HG03064 (cell line): Measurements from ENCODE around the gene PPP1R1C.

Experiments used
- ATAC-seq: cut with Tn5 transposase; IDR thresholded peaks from one replicate; pipeline ENCODE4 v1.9.1; 2021; ENCODE audit warnings: low read depth; ENCODE audit not compliant: unreplicated experiment

PPP1R1C gene

GRCh38 chr2:182058056-182058455 is 72.4 kb downstream of the PPP1R1C start:
- no peak for ATAC-seq

DNA sequence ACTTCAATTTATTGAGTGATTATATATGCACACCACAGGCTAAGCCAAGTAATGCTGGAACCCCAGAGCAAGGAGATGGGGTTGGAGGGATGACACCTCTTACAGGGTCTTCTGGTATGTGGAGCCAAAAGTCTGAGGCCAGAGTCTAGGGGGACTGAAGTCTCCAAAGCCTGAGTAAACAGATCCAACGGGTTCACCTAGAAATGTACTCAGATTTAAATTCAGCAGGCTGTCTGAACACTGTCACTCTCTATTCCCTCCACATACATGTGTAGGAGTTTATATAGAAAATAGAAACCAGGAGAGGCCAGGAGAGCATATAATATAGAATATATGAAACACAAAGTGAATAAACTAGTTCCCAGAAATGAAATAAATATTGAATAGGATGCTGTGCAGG is 76.1 kb downstream of the PPP1R1C start:
- no peak for ATAC-seq

GRCh38 chr2:182062329-182062972 is 76.8 kb downstream of the PPP1R1C start:
- ATAC-seq, result no peak

- no peak for ATAC-seq
Measured at GRCh38 chr2:182064019-182064778, 78.5 kb downstream of the PPP1R1C start.

DNA sequence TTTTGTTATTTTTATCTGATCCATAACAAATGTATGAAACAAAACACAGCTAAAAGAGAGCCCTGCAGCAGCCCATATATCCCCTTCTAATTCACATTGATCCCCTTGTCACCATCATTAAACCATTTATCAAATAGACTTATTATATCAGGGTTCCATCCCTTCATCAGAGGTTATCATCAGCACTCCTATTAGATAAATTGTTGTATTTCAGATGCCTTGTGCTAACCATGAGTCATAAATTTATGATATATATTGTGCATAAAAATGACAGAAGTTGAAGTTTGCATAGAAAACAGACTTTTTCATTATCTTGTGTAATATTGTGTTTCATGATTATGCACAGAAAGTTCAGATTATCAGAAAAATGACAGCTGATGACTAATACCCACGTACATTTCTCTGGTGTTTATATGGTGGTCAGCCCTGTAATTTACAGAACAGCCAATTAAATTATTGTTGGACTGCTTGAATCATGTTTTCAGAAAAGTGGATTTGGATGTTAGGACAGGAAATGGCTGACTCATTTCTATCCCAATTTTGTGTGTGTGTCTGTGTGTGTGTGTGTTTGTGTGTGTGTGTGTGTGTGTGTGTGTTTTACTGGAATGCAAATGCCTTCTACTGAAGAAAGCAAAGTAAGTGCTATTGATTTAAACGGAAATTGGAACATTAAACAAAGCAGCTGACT is 80.9 kb downstream of the PPP1R1C start:
- no peak for ATAC-seq

GRCh38 chr2:182067393-182067792 is 81.7 kb downstream of the PPP1R1C start:
- no peak for ATAC-seq

DNA sequence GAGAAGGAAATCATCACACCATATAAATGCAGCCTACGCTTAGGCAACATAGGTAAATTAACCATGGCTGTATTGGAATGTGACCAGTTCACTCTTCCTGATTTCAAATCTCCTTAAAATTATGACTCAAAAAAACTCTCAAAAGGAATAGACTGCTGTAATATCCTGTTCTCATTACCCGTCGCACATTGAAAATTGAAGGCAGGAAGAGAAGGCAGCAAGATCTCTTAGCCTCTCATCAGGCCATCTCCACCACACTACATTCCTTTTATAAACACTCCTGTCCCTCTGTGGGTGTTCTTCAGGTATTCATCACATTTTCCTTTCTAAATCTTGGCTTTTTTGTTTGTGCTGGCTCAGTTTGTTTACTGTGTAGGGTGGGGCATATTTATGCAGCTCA is 83.2 kb downstream of the PPP1R1C start:
- ATAC-seq, result no peak

GRCh38 chr2:182069416-182069815 is 83.8 kb downstream of the PPP1R1C start:
- ATAC-seq, result no peak

- no peak for ATAC-seq
Measured at GRCh38 chr2:182069908-182070307, 84.3 kb downstream of the PPP1R1C start.

GRCh38 chr2:182070736-182071135 is 85.1 kb downstream of the PPP1R1C start:
- no peak for ATAC-seq

DNA sequence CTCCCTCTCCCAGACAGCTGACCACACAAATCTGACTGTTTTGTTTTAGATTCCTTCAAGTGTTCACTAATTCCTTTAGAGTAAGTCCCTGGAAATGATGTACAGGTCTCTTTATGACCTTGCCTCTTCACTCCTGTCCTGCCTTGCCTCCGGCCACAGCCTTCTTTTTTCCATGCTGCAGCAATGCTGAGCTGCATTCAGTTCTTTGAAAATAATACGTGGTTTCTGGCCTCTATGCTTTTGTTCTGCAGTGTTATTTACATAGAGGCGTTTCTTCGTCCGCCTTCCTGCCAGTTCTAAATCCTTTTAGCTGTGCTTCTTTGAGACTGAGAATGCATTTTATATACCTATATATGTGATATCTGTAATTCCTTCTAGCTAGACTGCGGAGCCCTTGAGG is 87.2 kb downstream of the PPP1R1C start:
- no peak for ATAC-seq

DNA sequence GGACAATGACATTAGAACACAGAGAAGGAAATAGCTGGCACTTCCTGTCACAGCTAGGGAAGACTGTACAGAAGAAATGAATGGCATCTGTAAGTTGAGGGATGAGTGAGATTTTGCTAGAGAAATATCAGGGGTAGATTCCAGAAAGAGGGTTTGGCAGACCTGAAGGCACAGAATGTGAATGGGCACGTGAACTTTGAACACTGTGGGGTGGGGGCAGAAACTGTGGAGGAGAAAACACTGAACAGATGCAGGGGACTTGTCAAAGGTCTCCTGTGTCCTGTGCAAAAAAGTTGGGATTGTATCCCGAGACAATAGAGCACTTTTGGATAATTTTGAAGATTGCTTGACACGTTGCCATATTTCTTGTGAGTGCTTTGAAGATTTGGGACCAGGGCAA is 88.0 kb downstream of the PPP1R1C start:
- no peak for ATAC-seq

DNA sequence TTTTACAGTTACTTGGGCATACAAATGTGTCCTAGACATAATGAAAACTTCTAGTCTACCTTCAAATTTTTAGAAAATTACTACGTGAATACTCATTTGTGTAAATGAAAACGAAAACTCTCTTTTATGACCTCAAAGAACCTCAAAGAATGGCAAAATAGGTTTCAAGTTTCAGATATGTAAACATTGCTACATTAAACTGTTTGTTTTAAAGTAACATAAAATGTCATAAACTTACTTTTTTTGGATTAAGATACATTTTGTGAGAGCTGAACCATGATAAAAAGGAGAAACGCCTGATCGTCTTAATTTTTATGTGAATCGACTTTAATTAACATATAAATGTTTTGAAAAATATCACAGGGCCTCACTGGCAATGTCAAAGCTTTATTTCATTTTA is 91.4 kb downstream of the PPP1R1C start:
- ATAC-seq, result no peak

GRCh38 chr2:182077448-182078142 is 91.9 kb downstream of the PPP1R1C start:
- no peak for ATAC-seq

- no peak for ATAC-seq
Measured at GRCh38 chr2:182078988-182079602, 93.4 kb downstream of the PPP1R1C start.

- ATAC-seq, result no peak
Measured at GRCh38 chr2:182080493-182080892, 94.8 kb downstream of the PPP1R1C start.

DNA sequence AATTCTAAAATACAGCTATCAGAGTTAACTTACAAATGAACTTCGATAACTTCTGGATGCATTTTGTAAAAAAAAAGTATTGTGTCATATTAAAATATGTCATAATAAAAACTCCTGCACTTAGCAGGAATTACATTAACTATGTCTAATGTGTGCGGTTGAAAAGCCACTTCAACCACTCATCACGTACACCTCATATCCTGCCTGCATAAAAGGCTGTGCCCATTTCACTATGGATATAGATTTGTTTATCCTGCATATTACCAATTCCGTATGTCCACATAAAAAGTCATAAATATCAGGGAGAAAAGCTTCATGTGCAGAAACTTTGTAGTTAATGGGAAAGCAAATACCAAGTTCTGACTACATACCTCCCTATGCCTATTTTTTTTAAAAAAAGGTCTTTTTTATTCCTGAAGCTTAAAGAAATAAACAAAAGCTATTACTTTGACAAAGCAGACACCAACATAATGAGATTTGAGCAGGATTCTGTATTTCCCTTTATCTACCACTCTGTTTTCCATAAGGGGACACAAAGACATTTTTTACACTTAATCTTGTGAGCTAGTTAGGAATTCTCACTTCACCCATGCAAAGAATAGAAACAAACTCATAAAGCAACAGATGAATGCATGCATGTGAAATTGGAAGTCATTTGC is 96.1 kb downstream of the PPP1R1C start:
- no peak for ATAC-seq

DNA sequence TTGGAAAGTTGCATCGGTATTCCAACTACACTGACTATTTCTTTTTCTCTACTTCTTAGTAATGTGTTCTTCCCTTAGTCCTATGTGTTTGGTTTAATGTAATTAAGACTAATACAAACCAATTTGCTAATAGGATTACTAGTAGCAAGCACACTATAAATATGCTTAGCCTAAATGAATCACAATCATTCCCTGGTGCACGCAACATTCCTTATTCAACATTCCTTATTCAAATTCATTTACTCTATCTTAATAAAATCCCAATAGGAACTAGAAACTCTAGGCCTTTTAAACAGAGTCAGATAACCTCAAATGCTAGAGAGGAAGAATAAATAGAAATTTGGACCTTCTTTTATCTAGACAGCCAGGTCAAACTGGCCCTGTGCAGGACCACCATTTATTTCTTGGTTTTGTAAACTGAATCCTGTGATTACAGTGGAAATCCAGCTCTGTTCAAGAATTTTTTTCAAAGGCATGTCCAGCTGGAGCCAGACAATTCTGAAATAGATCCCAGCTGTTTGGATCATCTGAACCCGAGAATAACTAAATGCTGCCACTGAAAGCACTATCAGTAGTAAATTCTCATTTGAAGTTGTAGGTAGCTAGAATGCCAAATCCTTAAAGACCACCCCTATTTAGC is 103.1 kb downstream of the PPP1R1C start:
- ATAC-seq, result no peak

GRCh38 chr2:182090486-182090885 is 104.8 kb downstream of the PPP1R1C start:
- ATAC-seq, result no peak
